DND-41 (cell line): ENCODE data around the gene CLEC3A.

Source experiments
- ATAC-seq: fragments of 200-7000 bp; cut with Tn5 transposase; 3 replicates; pipeline ENCODE4 v1.9.1; 2021; ENCODE audit warnings: low read depth; ENCODE audit not compliant: insufficient read depth
- DNase-seq: peaks from one replicate; pipeline ENCODE4 v3.0.0-alpha.2; 2020
- H2AFZ ChIP-seq: 2 replicates; pipeline ENCODE4 v1.6.0; 2012; ENCODE audit warnings: low read depth, low read length
- H3K27ac ChIP-seq: 2 replicates; pipeline ENCODE4 v1.5.1; 2012; ENCODE audit warnings: low read length, inconsistent platforms
- H3K27me3 ChIP-seq: fragments of 200-600 bp; sonication (generic); 2 replicates; pipeline ENCODE4 v1.6.0; 2012; ENCODE audit warnings: low read length, mild to moderate bottlenecking, inconsistent platforms; ENCODE audit not compliant: insufficient read depth, poor library complexity
- H3K36me3 ChIP-seq: 2 replicates; pipeline ENCODE4 v1.5.1; 2012; ENCODE audit warnings: low read length, inconsistent platforms; ENCODE audit not compliant: insufficient read depth
- H3K4me1 ChIP-seq: 2 replicates; pipeline ENCODE4 v1.5.1; 2012; ENCODE audit warnings: mild to moderate bottlenecking, low read length; ENCODE audit not compliant: insufficient read depth
- H3K4me2 ChIP-seq: 2 replicates; pipeline ENCODE4 v1.6.0; 2012; ENCODE audit warnings: mild to moderate bottlenecking, moderate library complexity, low read length, inconsistent platforms; ENCODE audit not compliant: insufficient read depth
- H3K4me3 ChIP-seq, 2 experiments: fragments of 200-600 bp in 1 of 2; shearing (Covaris generic) in 1 of 2; 2 replicates each; pipeline ENCODE4 v1.5.1; 2012 to 2016; ENCODE audit warnings: inconsistent platforms in 2 of 2, low read length in 2 of 2, mild to moderate bottlenecking in 2 of 2, low read depth in 1 of 2, moderate library complexity in 1 of 2
- H3K79me2 ChIP-seq: 2 replicates; pipeline ENCODE4 v1.6.0; 2012; ENCODE audit warnings: low read length, inconsistent platforms; ENCODE audit not compliant: insufficient read depth
- H3K9ac ChIP-seq: 2 replicates; pipeline ENCODE4 v1.6.0; 2012; ENCODE audit warnings: low read depth, mild to moderate bottlenecking, inconsistent platforms, low read length, moderate library complexity
- H3K9me3 ChIP-seq: 2 replicates; pipeline ENCODE4 v1.5.1; 2012; ENCODE audit warnings: low read length, moderate library complexity, mild to moderate bottlenecking, inconsistent platforms; ENCODE audit not compliant: insufficient read depth, severe bottlenecking
- H4K20me1 ChIP-seq: 2 replicates; pipeline ENCODE4 v1.6.0; 2012; ENCODE audit warnings: low read length; ENCODE audit not compliant: insufficient read depth
- EZH2 ChIP-seq: IDR thresholded peaks from 3 replicates; pipeline ENCODE4 v1.6.1; 2012; ENCODE audit warnings: borderline replicate concordance, low read depth, mild to moderate bottlenecking, moderate library complexity, low read length, inconsistent platforms; ENCODE audit not compliant: severe bottlenecking
- TF ChIP-seq, protein P1 (sequence below): IDR thresholded peaks from 2 replicates; pipeline ENCODE4 v1.5.1; 2012; ENCODE audit warnings: borderline replicate concordance, low read length, moderate library complexity, mild to moderate bottlenecking; ENCODE audit not compliant: poor library complexity, severe bottlenecking; ENCODE audit errors: extremely low read depth

Gene CLEC3A

DNA sequence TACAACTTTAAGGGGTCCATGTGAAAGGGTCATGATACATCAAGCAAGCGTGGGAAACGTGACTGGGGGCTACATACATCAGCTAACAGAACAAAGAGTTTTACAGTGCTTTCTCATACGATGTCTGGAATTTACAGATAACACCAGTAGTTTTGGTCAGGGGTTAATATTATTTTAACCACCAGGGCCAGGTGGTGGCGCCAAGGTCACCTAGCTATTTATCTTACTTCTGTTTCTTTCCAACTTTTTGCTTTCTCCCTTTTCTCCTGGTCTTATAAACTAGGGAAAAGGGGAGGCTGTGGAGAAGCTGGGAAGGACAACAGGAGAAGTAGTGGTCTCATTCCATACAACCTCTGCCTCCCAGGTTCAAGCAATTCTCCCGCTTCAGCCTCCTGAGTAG is 37.9 kb downstream of the CLEC3A start:
- ATAC-seq (no peak), DNase-seq (no peak)
- Histone ChIP-seq H4K20me1 (no peaks in the 10 kb centered on the region), H3K4me1 (no peaks in the 10 kb centered on the region), H3K9ac (no peak overlapping the region), H3K27ac (no peak overlapping the region), H3K4me3 (no peak overlapping the region), H3K36me3 (no peaks in the 10 kb centered on the region), H3K27me3 (peaks cover 11% of the 10 kb centered on the region), H3K4me2 (no peak overlapping the region), H3K79me2 (no peaks in the 10 kb centered on the region), H2AFZ (no peak overlapping the region), H3K9me3 (no peaks in the 10 kb centered on the region)
- TF ChIP-seq EZH2 = no peak
- TF ChIP-seq, protein P1, sequence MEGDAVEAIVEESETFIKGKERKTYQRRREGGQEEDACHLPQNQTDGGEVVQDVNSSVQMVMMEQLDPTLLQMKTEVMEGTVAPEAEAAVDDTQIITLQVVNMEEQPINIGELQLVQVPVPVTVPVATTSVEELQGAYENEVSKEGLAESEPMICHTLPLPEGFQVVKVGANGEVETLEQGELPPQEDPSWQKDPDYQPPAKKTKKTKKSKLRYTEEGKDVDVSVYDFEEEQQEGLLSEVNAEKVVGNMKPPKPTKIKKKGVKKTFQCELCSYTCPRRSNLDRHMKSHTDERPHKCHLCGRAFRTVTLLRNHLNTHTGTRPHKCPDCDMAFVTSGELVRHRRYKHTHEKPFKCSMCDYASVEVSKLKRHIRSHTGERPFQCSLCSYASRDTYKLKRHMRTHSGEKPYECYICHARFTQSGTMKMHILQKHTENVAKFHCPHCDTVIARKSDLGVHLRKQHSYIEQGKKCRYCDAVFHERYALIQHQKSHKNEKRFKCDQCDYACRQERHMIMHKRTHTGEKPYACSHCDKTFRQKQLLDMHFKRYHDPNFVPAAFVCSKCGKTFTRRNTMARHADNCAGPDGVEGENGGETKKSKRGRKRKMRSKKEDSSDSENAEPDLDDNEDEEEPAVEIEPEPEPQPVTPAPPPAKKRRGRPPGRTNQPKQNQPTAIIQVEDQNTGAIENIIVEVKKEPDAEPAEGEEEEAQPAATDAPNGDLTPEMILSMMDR = peak; percentile 19

DNA sequence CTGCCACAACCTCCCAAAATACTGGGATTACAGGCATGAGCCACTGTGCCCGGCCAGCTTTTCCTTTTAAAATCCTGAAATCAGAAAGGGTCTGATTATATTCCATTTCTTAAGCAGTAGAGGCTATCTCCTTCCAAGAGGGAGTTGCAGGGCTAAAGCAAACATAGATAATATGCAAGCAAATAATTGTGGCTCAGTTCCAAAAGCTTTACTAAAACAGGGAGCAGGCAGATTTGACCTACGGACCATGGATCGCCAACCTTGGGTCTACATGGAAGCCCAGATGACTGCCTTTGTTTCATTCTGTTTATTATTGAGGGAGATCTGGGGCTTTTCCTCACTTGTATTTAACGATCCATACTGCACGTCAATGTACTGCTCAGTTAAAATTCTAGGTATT is 38.5 kb downstream of the CLEC3A start:
- Histone ChIP-seq H3K27me3 (peaks cover 11% of the 10 kb centered on the region), H3K4me3 (no peak overlapping the region), H3K36me3 (no peaks in the 10 kb centered on the region), H3K79me2 (no peaks in the 10 kb centered on the region), H3K9me3 (no peaks in the 10 kb centered on the region), H4K20me1 (no peaks in the 10 kb centered on the region), H3K4me1 (no peaks in the 10 kb centered on the region), H2AFZ (no peak overlapping the region), H3K9ac (no peak overlapping the region), H3K27ac (no peak overlapping the region), H3K4me2 (no peak overlapping the region)
- ATAC-seq (no peak), DNase-seq (no peak)
- TF ChIP-seq, protein P1 = no peak
- no peak for TF ChIP-seq EZH2

DNA sequence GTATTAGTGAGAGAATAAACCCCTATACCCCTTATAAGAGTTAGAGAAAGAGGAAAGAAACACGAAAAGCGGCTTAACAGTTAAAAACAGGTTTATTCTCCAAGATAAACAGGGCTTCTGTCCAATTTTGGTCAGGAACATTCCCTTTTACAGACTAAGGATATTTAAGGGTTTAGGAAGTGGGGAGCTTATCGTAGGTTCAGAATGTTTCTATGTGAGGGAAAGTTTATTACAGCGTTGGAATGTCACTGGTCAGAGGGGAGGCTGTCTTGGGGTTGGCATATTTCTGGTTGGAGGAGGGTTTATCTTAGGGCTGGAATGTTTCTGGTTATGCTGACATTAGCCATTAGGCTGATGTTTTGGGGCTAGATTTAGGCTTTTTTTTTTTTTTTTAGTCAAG is 43.0 kb downstream of the CLEC3A start:
- no peak overlapping the region for H3K9ac ChIP-seq
- no peaks in the 10 kb centered on the region for H4K20me1 ChIP-seq
- H2AFZ ChIP-seq = no peak overlapping the region
- no peak overlapping the region for H3K4me3 ChIP-seq
- TF ChIP-seq, protein P1 = no peak
- TF ChIP-seq EZH2 = no peak
- no peak overlapping the region for H3K27ac ChIP-seq
- no peaks in the 10 kb centered on the region for H3K36me3 ChIP-seq
- DNase-seq = no peak
- no peaks in the 10 kb centered on the region for H3K9me3 ChIP-seq
- H3K79me2 ChIP-seq = no peaks in the 10 kb centered on the region
- no peak for ATAC-seq
- H3K4me2 ChIP-seq = no peak overlapping the region
- H3K27me3 ChIP-seq = peaks cover 11% of the 10 kb centered on the region
- no peaks in the 10 kb centered on the region for H3K4me1 ChIP-seq

DNA sequence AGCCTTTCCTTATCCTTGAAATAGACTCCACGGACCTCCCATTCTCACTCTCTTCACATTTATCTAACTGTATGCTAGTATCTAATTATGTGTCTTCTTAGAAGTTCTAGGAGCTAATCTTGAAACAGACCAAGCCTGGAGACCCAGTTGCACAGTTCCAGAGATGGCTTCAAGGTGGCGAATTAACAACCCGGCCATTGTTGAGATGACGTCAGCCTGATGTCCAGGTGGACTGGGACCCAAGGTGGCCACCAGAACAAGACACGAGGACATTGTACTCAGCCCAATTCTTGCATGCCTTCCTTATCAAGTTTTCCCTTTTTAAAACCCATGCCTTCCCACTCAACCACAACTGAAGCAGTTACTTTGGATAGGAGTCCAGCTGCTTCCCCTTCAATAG is 47.6 kb downstream of the CLEC3A start:
- ATAC-seq = no peak
- Histone ChIP-seq H3K36me3 (no peaks in the 10 kb centered on the region), H3K9ac (no peak overlapping the region), H4K20me1 (no peaks in the 10 kb centered on the region), H3K9me3 (no peaks in the 10 kb centered on the region), H2AFZ (no peak overlapping the region), H3K27ac (no peak overlapping the region), H3K4me1 (no peaks in the 10 kb centered on the region), H3K4me2 (no peak overlapping the region), H3K79me2 (no peaks in the 10 kb centered on the region), H3K27me3 (no peaks in the 10 kb centered on the region), H3K4me3 (no peak overlapping the region)
- no peak for TF ChIP-seq EZH2
- TF ChIP-seq, protein P1 = no peak
- DNase-seq = no peak
